Measurements from ENCODE around the gene PPM1H. TPM values are rescaled to one million over a fixed set of nuclear protein-coding genes. Genes with fewer than 3 reads are reported as not detected.

The PPM1H gene
- total RNA-seq, 4 donors from 2014 or later = 1.7 to 7.4 (median 3.4) TPM

DNA sequence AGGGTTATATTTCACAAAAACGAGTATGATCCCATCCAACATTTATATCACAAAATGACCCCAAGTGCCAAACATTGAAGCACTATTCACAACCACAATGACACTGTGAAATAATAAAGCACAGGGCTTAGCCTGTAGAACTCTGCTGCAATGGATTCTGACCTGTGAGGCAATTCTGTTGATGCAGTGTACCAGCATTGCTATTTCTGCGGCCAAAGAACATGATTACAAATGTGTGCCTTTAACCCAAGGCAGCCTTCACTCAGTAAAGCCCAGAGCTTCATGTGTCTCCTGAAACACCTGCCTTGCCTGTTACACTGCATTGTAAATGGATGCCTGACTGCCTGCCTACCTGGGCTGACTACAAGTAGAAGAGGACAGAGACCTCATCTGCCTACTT, 158.0 kb downstream of the PPM1H start:
- DNase-seq = no peak
- TF ChIP-seq POLR2A (IDR thresholded peaks at IDR 0.05) = no peak
- TF ChIP-seq, protein P1, sequence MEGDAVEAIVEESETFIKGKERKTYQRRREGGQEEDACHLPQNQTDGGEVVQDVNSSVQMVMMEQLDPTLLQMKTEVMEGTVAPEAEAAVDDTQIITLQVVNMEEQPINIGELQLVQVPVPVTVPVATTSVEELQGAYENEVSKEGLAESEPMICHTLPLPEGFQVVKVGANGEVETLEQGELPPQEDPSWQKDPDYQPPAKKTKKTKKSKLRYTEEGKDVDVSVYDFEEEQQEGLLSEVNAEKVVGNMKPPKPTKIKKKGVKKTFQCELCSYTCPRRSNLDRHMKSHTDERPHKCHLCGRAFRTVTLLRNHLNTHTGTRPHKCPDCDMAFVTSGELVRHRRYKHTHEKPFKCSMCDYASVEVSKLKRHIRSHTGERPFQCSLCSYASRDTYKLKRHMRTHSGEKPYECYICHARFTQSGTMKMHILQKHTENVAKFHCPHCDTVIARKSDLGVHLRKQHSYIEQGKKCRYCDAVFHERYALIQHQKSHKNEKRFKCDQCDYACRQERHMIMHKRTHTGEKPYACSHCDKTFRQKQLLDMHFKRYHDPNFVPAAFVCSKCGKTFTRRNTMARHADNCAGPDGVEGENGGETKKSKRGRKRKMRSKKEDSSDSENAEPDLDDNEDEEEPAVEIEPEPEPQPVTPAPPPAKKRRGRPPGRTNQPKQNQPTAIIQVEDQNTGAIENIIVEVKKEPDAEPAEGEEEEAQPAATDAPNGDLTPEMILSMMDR (IDR thresholded peaks at IDR 0.05) = no peak
- Histone ChIP-seq H3K9me3 (no peaks in the 10 kb centered on the region), H3K4me1 (no peaks in the 10 kb centered on the region), H3K36me3 (no peaks in the 10 kb centered on the region), H3K27ac (no peak overlapping the region), H3K27me3 (no peaks in the 10 kb centered on the region), H3K4me3 (no peak overlapping the region)

DNA sequence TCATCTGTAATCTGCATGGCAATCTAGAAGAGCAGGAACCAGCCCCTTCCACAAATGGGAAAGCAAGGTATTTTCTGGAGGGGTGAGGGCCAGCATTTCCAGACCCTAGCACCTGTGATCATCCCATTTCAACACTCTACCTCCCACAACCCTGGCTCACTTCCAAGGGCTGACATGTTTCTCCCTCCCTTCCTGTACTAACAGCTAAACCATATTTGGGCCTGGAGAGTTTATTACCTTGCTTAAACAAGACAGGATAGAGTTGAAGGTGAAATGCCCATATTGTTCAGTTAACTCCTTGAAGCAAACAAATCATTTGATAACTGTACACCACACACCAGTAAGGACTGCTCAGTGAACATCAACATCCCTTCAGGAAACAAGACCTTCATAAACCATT, 158.4 kb downstream of the PPM1H start:
- no peak for DNase-seq
- no peaks in the 10 kb centered on the region for H3K9me3 ChIP-seq
- H3K4me1 ChIP-seq = no peaks in the 10 kb centered on the region
- H3K27me3 ChIP-seq = no peaks in the 10 kb centered on the region
- H3K27ac ChIP-seq = no peak overlapping the region
- TF ChIP-seq, protein P1 (IDR thresholded peaks at IDR 0.05) = no peak
- no peak for TF ChIP-seq POLR2A (IDR thresholded peaks at IDR 0.05)
- H3K36me3 ChIP-seq = no peaks in the 10 kb centered on the region
- no peak overlapping the region for H3K4me3 ChIP-seq

- DNase-seq = no peak
- Histone ChIP-seq H3K36me3 (no peaks in the 10 kb centered on the region), H3K27me3 (no peaks in the 10 kb centered on the region), H3K27ac (no peak overlapping the region), H3K9me3 (no peaks in the 10 kb centered on the region), H3K4me3 (no peak overlapping the region), H3K4me1 (peaks cover 0 to 5% (median 0%) of the 10 kb centered on the region in 4 donors)
- TF ChIP-seq POLR2A (IDR thresholded peaks at IDR 0.05) = no peak
- TF ChIP-seq, protein P1 (IDR thresholded peaks at IDR 0.05) = no peak
Observed at GRCh38 chr12:62774794-62775193, 160.2 kb downstream of the PPM1H start.

- H3K36me3 ChIP-seq = no peaks in the 10 kb centered on the region
- DNase-seq = no peak
- no peak overlapping the region for H3K27ac ChIP-seq
- TF ChIP-seq, protein P1 (IDR thresholded peaks at IDR 0.05) = no peak
- no peak for TF ChIP-seq POLR2A (IDR thresholded peaks at IDR 0.05)
- H3K27me3 ChIP-seq = no peaks in the 10 kb centered on the region
- H3K9me3 ChIP-seq = no peaks in the 10 kb centered on the region
- no peak overlapping the region for H3K4me3 ChIP-seq
- H3K4me1 ChIP-seq = peaks cover 0 to 5% (median 0%) of the 10 kb centered on the region in 4 donors
Observed at GRCh38 chr12:62772416-62772955, 162.5 kb downstream of the PPM1H start.

GRCh38 chr12:62771828-62772227, 163.1 kb downstream of the PPM1H start:
- H3K36me3 ChIP-seq = no peaks in the 10 kb centered on the region
- H3K27ac ChIP-seq = no peak overlapping the region
- no peaks in the 10 kb centered on the region for H3K27me3 ChIP-seq
- peaks cover 0 to 5% (median 0%) of the 10 kb centered on the region in 4 donors for H3K4me1 ChIP-seq
- no peak overlapping the region for H3K4me3 ChIP-seq
- H3K9me3 ChIP-seq = no peaks in the 10 kb centered on the region
- no peak for DNase-seq
- no peak for TF ChIP-seq POLR2A (IDR thresholded peaks at IDR 0.05)
- TF ChIP-seq, protein P1 (IDR thresholded peaks at IDR 0.05) = no peak

DNA sequence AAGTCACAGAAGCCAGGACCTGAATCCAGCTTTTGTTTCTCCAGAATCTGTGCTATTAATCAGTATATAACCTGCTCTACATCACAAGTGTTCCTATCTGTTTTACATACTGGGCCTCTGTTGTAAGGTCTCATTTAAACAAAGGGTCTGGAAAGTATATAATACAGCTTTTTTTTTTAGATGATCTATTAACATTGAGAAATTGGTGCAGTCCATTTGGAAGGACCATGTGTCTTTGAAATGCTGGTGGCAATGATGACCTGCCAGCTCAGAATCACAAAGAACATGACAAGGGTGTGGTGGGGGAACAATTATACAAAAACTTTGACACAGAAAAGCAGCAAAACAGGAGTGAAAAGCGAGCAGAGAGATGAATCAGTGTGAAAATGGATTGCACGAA, 164.6 kb downstream of the PPM1H start:
- H3K27ac ChIP-seq = no peak overlapping the region
- peaks cover 0 to 5% (median 0%) of the 10 kb centered on the region in 4 donors for H3K4me1 ChIP-seq
- TF ChIP-seq, protein P1 (IDR thresholded peaks at IDR 0.05) = no peak
- no peak for TF ChIP-seq POLR2A (IDR thresholded peaks at IDR 0.05)
- no peaks in the 10 kb centered on the region for H3K36me3 ChIP-seq
- no peaks in the 10 kb centered on the region for H3K27me3 ChIP-seq
- no peaks in the 10 kb centered on the region for H3K9me3 ChIP-seq
- DNase-seq = no peak
- no peak overlapping the region for H3K4me3 ChIP-seq
